ENCODE results near the gene SBF1. TPM values are rescaled to one million over a fixed set of nuclear protein-coding genes. Genes with fewer than 3 reads are reported as not detected.

Gene SBF1
- polyA plus RNA-seq, 1 donor (not counting 4 experiments of a cell fraction or from before 2014, with no cell fraction given) = 16.2 TPM

GRCh38 chr22:50500452-50500851 lies 25.6 kb upstream of the SBF1 start:
- H2AFZ ChIP-seq (ENCODE audit: control insufficient read depth, low read length) = no peak overlapping the region
- DNase-seq (ENCODE audit: low read depth, low spot score) = no peak
- H3K36me3 ChIP-seq (ENCODE audit: control insufficient read depth in 2 of 2, extremely low read depth in 1 of 2, insufficient read depth in 2 of 2, low read length in 2 of 2) = peaks cover 6 to 13% of the 10 kb centered on the region in 2 experiments
- no peaks in the 10 kb centered on the region for H3K79me2 ChIP-seq (ENCODE audit: control insufficient read depth, insufficient read depth, low read length)
- no peak for TF ChIP-seq EZH2 (IDR thresholded peaks at IDR 0.05; ENCODE audit: low read length)
- TF ChIP-seq CTCF (optimal IDR thresholded peaks at IDR 0.05 in 1 of 3, IDR thresholded peaks at IDR 0.05 in 1 of 3, conservative IDR thresholded peaks at IDR 0.05 in 1 of 3; ENCODE audit: extremely low read depth in 1 of 3, insufficient read depth in 2 of 3, low read length in 3 of 3) = no peak
- H3K9me3 ChIP-seq (ENCODE audit: control insufficient read depth, low read depth, low read length) = no peaks in the 10 kb centered on the region
- no peaks in the 10 kb centered on the region for H3K9me1 ChIP-seq (ENCODE audit: control insufficient read depth, extremely low read depth, insufficient read depth, low read length)
- H3K4me1 ChIP-seq (ENCODE audit: control insufficient read depth, extremely low read depth, insufficient read depth, low read length) = peaks cover 12% of the 10 kb centered on the region
- dilution Hi-C loops (cut with MboI; ENCODE audit: extremely low pct_ligation_motif_present, low sequenced_read_pairs) = no loop called here
- H3K4me3 ChIP-seq (ENCODE audit: control insufficient read depth in 2 of 3, extremely low read depth in 1 of 3, insufficient read depth in 2 of 3, low read depth in 1 of 3, low read length in 3 of 3) = no peak overlapping the region
- no peak overlapping the region for H3K27ac ChIP-seq (ENCODE audit: control insufficient read depth, insufficient read depth, low read length)
- no peak for FAIRE-seq
- no peaks in the 10 kb centered on the region for H3K27me3 ChIP-seq (ENCODE audit: control insufficient read depth, extremely low read depth, insufficient read depth, low read length)
- no peak overlapping the region for H3K9ac ChIP-seq (ENCODE audit: control insufficient read depth, extremely low read depth, insufficient read depth, low read length)
- no peaks in the 10 kb centered on the region for H4K20me1 ChIP-seq (ENCODE audit: control insufficient read depth, extremely low read depth, insufficient read depth, low read length)
- H3K4me2 ChIP-seq (ENCODE audit: control insufficient read depth, extremely low read depth, insufficient read depth, low read depth, low read length) = no peak overlapping the region

GRCh38 chr22:50498322-50498890 lies 23.6 kb upstream of the SBF1 start:
- dilution Hi-C loops (cut with MboI; ENCODE audit: extremely low pct_ligation_motif_present, low sequenced_read_pairs) = no loop called here
- H4K20me1 ChIP-seq (ENCODE audit: control insufficient read depth, extremely low read depth, insufficient read depth, low read length) = no peaks in the 10 kb centered on the region
- TF ChIP-seq CTCF (optimal IDR thresholded peaks at IDR 0.05 in 1 of 3, IDR thresholded peaks at IDR 0.05 in 1 of 3, conservative IDR thresholded peaks at IDR 0.05 in 1 of 3; ENCODE audit: extremely low read depth in 1 of 3, insufficient read depth in 2 of 3, low read length in 3 of 3) (peak; percentile 76 to 85 (median 77)), EZH2 (IDR thresholded peaks at IDR 0.05; ENCODE audit: low read length) (no peak)
- H2AFZ ChIP-seq (ENCODE audit: control insufficient read depth, low read length) = no peak overlapping the region
- no peaks in the 10 kb centered on the region for H3K79me2 ChIP-seq (ENCODE audit: control insufficient read depth, insufficient read depth, low read length)
- peaks cover 0 to 8% of the 10 kb centered on the region in 2 experiments for H3K36me3 ChIP-seq (ENCODE audit: control insufficient read depth in 2 of 2, extremely low read depth in 1 of 2, insufficient read depth in 2 of 2, low read length in 2 of 2)
- no peaks in the 10 kb centered on the region for H3K9me1 ChIP-seq (ENCODE audit: control insufficient read depth, extremely low read depth, insufficient read depth, low read length)
- H3K4me1 ChIP-seq (ENCODE audit: control insufficient read depth, extremely low read depth, insufficient read depth, low read length) = peaks cover 5% of the 10 kb centered on the region
- DNase-seq (ENCODE audit: low read depth, low spot score) (no peak), FAIRE-seq (peak; percentile 95)
- H3K27me3 ChIP-seq (ENCODE audit: control insufficient read depth, extremely low read depth, insufficient read depth, low read length) = no peaks in the 10 kb centered on the region
- no peak overlapping the region for H3K4me3 ChIP-seq (ENCODE audit: control insufficient read depth in 2 of 3, extremely low read depth in 1 of 3, insufficient read depth in 2 of 3, low read depth in 1 of 3, low read length in 3 of 3)
- H3K9ac ChIP-seq (ENCODE audit: control insufficient read depth, extremely low read depth, insufficient read depth, low read length) = no peak overlapping the region
- peak overlapping the region; percentile 67 for H3K4me2 ChIP-seq (ENCODE audit: control insufficient read depth, extremely low read depth, insufficient read depth, low read depth, low read length)
- no peak overlapping the region for H3K27ac ChIP-seq (ENCODE audit: control insufficient read depth, insufficient read depth, low read length)
- no peaks in the 10 kb centered on the region for H3K9me3 ChIP-seq (ENCODE audit: control insufficient read depth, low read depth, low read length)

Measured in keratinocyte (primary cell).